GM19023 (cell line): ENCODE measurements around the gene DGLUCY.
"Not testable (repeated sequence)": the region's sequence is repeated elsewhere in the genome, so short reads cannot be mapped to it uniquely, and the experiment has no call there.

Experiments
- ATAC-seq: cut with Tn5 transposase; IDR thresholded peaks from one replicate; pipeline ENCODE4 v1.9.1; 2021; ENCODE audit warnings: mild to moderate bottlenecking, moderate library complexity; ENCODE audit not compliant: unreplicated experiment

Gene DGLUCY

DNA sequence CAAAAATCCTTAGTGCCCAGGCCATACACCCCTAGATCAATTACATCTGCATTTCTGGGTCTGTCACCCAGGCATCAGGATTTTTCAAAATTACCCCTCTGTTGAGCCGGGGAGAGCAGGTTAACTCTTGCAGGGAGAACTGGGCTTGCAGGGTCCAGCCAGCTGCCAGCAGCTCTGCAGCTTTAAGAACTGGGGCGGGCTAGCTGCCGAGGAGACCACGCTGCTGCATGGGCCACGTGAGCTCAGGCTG lies at the start of gene DGLUCY:
Gene DGLUCY (plus strand): TSS at position 245 of the 250 bp plus-strand sequence. CDS start 46,222 bp downstream, outside the sequence.
- ATAC-seq, result peak; percentile 70

DNA sequence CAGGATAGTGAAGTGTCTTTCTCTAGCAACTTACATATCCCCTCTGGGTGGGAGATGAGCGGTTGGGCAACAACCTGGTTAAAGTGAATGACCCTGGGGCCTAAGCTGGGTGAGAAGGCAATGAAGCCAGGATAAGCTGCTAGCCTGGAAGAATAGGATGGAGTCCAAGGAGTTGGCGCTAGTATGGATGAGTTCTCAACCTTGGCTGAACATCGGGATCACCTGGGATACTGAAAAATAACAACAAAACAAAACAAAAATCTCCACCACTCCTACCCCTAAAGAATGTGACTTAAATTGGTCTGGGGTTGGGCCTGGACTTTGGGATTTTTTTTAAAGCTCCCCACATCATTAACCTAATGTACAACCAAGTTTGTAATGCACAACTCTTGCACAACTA lies 48.6 kb upstream of the DGLUCY start:
- ATAC-seq, result no peak

GRCh38 chr14:91067186-91067585 lies 46.7 kb upstream of the DGLUCY start:
- ATAC-seq, result no peak

DNA sequence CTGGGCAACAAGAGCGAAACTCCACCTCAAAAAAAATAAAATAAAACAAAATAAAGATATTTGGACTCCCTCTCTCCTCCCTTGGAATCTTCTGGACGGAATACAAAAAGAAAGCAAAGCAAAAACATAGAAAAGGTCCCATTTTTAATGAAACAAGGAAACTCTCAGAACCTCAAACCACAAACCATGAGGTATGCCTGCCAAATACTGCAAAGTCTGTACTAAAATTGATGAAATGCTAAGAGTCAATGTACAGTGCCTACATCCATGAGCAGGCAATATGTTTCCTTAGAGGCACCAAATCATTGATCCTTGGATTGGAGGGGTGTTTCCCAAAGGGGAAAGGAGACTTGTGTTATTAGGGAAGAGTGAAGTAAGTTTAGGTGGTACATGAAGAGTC lies 45.2 kb upstream of the DGLUCY start:
- no peak for ATAC-seq

GRCh38 chr14:91070572-91070971 lies 43.3 kb upstream of the DGLUCY start:
- ATAC-seq, result no peak

GRCh38 chr14:91075553-91075952 lies 38.3 kb upstream of the DGLUCY start:
- ATAC-seq, result no peak

DNA sequence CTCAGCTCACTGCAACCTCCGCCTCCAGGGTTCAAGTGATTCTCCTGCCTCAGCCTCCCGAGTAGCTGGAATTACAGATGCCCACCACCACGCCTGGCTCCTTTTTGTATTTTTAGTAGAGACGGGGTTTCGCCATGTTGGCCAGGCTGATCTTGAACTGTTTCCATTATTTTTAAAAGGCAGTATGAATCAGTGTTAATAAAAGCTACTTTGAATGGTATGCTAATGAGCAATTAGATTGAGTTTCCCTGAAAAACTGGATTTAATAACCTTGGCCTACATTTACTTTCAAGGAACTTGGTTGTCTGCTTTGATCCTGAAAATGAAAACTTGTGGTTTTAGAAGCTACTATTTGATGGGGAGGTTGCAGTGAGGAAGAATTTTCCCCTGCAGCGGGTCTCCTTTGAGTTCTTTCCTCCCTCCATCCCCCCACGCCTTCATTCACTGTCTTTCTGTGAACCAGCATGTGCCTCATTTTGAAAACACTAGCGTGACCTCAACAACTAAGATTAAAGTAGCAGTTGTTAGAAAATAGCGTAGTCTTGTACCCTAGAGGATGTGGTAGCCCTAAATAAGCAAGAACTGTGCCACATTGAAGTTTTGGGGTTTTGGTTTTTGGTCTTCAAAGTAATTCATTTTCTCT lies 35.7 kb upstream of the DGLUCY start:
- no peak for ATAC-seq

- no peak for ATAC-seq
These were observed 33.8 kb upstream of the DGLUCY start for GRCh38 chr14:91080071-91080470.

- ATAC-seq, result no peak
These were observed 31.6 kb upstream of the DGLUCY start for GRCh38 chr14:91082282-91082681.

DNA sequence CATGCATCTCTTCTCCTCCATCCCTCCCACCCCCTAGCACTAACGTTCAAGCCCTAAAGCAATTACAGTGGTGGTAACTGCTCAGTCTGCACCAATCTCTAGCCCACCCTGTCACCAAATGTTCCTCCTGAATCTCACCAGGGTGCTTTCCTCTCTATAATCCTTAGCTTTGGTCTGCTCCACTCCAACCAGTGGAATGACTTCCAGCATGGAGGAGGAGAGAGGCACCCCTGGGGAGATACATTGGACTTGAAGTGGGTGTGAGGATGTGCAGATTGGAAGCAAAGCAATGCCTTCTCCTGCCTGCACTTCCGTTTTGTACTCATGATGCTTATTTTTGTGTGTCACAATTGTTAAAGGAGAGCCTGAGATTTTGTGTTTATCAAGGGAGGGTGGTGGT lies 29.4 kb upstream of the DGLUCY start:
- ATAC-seq, result no peak

DNA sequence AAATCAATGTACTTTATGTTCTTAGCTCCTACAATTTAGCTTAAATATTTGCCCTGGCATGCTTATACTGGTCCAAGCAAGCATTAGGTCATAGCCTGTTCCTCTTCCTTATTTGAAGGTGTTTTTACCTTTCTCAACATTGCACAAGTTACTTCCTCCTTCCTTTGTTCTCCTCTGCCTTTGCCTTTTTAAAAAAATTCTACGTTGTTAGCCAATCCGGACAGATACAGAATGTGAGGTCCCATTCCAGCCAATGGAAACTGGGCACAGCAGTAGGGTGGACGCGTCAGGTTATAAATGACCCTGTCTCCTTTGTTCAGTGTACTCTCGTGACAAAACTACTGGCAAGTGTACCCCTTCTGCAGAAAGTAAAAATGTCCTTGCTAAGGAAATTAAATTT lies 26.4 kb upstream of the DGLUCY start:
- not testable (repeated sequence) for ATAC-seq

GRCh38 chr14:91088585-91089235 lies 25.2 kb upstream of the DGLUCY start:
- no peak for ATAC-seq

GRCh38 chr14:91089958-91090535 lies 23.8 kb upstream of the DGLUCY start:
- ATAC-seq, result no peak

GRCh38 chr14:91090743-91091142 lies 23.1 kb upstream of the DGLUCY start:
- ATAC-seq, result no peak

DNA sequence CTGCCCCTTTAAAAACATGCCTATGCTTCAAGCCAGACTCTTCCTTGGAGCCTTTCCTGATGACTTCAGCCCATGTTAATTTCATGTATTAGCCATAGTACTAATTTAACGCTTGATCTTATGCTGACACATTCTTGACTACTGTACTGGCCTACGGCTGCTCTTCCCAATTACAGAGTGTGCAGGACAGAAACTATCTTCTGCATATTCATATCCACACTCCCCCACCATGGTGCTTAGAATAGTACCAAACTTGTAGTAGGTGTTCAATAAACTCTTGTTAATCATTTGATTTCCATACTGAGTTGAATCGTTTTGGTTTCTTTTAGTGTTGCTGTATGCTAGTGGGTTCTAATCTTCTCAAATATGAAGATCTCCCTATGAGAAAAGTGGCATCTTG lies 21.8 kb upstream of the DGLUCY start:
- ATAC-seq, result no peak

- not testable (repeated sequence) for ATAC-seq
These were observed 20.0 kb upstream of the DGLUCY start for GRCh38 chr14:91093743-91094472.

GRCh38 chr14:91094772-91095171 lies 19.1 kb upstream of the DGLUCY start:
- no peak for ATAC-seq

- ATAC-seq, result no peak
These were observed 18.7 kb upstream of the DGLUCY start for GRCh38 chr14:91095178-91095577.

- not testable (repeated sequence) for ATAC-seq
These were observed 16.2 kb upstream of the DGLUCY start for GRCh38 chr14:91097657-91098056.

DNA sequence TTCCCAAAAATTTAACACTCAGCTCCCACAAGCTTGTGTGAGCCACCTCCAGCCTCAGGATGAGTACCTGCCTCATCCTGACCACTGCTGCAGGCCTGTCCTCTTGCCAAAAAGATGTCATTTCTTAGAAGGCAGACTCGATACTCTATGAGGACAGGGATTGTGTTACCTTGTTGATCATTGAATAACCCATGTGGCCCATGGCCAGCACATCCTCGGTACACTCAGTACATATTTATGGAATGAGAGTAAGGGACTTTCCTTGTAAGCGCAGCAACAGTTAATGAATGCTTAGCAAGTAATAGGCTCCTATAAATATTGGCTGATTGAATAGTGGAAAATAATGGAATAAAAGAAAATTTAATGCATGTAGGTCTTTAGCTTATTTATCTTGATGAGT lies 15.3 kb upstream of the DGLUCY start:
- no peak for ATAC-seq

- no peak for ATAC-seq
These were observed 13.8 kb upstream of the DGLUCY start for GRCh38 chr14:91100102-91100501.

GRCh38 chr14:91103116-91103515 lies 10.8 kb upstream of the DGLUCY start:
- ATAC-seq, result no peak
